HG02759 (cell line): ENCODE data around the gene LMF1.

ENCODE experiments used
- ATAC-seq: cut with Tn5 transposase; IDR thresholded peaks from one replicate; pipeline ENCODE4 v1.9.1; 2021; ENCODE audit warnings: mild to moderate bottlenecking, moderate library complexity; ENCODE audit not compliant: unreplicated experiment

LMF1 gene

GRCh38 chr16:986411-986810, 15.6 kb upstream of the LMF1 start:
- ATAC-seq, result no peak

DNA sequence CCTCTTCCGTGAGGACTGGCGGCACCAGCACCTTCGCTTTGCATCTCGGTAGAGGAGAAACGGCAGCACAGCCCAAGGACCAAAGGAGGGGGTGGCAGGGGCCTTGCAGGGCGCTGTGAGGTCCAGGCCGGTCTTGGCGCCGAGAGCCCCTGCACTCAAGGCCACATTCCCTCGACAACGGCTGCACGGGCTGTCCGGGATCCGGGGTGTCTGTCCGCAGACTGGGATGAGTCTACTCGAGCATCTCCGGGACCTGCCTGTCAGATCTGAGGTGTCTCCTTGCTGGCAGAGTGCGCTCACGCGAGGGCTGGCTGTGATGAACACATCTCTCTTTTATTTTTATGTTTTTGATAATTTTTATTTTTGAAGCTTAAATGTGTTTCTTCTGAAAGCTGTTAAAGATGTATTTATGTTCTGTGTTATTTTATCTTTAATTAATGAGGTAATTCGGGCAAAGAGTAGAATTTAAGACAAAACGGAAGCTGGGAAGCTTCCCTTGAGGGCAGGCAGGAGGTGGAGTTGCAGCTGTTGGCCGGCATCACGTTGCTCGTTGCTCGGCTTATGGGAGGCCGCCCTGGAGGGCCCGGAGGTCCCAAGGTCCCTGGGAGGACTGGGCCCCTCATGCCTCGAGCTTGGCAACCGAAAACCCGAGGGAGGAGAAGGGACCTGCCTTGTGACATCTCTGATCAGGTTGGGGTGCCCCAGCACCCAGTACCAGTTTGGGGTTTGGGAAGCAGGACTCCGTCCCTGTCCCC, 15.0 kb upstream of the LMF1 start:
- no peak for ATAC-seq

DNA sequence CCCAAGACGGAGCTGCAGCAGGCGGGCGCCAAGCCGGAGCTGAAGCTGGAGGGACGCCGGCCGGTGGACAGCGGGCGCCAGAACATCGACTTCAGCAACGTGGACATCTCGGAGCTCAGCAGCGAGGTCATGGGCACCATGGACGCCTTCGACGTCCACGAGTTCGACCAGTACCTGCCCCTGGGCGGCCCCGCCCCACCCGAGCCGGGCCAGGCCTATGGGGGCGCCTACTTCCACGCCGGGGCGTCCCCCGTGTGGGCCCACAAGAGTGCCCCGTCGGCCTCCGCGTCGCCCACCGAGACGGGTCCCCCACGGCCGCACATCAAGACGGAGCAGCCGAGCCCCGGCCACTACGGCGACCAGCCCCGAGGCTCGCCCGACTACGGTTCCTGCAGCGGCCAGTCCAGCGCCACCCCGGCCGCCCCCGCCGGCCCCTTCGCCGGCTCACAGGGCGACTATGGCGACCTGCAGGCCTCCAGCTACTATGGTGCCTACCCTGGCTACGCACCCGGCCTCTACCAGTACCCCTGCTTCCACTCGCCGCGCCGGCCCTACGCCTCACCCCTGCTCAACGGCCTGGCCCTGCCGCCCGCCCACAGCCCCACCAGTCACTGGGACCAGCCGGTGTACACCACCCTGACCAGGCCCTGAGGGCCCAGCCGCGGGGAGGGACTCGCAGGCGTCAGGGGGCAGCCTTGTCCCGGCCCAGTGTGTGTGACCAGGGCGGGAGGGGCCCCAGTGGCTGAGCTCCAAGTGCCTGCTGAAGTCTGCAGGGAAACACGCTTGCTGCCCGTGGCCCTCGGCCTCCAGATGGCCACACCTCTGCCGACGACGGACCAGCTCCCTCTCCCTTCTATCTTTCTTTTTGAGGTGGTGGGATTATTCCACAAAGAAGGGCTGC, 14.2 kb upstream of the LMF1 start:
- no peak for ATAC-seq

DNA sequence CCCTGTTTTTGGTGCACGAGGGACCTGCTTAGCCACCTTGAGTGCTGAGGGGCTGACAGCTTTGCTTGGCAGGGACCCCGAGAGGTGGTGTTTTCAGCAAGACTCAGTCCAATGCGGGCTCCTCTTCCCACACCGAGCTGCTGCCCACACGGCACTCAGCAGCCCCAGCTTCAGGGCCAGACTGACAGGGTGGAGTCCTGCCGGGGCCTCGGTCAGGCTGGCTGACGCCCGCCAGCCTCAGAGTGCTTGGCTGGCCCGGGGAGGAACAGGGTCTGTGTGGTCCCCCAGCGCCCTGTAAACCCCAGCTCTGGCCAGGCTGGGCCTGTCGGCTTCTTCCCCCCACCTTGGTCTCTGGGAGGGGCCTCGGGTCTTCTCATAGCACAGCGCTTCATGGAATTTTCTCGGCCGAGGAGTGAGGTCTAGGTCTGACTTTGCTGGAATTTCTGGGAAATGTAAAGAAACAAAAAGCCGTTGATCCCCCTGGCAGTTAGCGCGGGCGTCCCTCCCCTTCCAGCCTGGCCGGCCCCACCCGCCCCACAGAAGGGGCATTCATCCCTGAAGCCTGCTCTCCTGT, 13.4 kb upstream of the LMF1 start:
- ATAC-seq, result no peak

DNA sequence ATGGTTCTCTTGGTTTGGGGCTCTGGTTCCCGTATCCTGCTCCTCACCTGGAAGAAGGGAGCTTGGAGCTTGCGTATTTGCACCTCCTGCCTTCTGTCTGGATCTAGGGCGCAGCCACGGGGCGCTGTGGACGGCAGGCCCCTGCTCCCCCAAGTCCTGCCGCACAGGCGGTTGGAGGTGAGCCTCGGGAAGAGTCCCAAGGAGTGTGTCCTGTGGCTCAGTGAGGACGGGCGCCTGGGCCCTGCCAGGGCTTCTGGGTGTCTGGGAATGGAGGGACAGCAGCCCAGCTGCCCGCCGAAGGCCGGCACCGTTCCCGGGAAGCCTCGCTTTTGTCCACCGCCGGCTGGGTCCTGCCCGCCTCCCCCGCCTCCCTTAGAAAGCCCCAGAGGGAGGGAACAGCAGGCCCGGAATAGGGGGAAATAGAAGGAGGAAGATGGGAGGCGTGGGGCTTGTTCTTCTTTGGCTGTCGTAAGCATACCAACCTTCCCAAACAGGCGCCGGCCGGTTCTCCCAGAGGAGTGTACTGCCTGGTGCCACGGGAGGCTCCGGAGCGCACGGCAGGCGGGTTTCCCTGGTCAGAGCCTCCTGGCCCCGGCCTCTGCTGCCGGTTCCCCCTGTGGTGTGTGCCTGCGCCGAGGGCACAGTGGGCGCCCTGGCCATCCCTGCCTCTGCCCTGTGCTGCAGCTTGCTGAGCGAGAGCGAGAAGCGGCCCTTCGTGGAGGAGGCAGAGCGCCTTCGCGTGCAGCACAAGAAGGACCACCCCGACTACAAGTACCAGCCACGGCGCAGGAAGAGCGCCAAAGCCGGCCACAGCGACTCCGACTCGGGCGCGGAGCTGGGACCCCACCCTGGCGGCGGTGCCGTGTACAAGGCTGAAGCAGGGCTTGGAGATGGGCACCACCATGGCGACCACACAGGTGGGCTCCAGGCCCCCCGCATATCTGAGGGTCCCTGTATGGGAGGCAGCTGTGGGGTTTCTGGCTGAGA, 12.6 kb upstream of the LMF1 start:
- no peak for ATAC-seq

GRCh38 chr16:982145-983043, 11.6 kb upstream of the LMF1 start:
- ATAC-seq, result no peak

GRCh38 chr16:981695-982144, 10.9 kb upstream of the LMF1 start, which contains the start of gene SOX8:
Gene SOX8 (plus strand): TSS chr16:981770. CDS start chr16:981923, 153 bp downstream.
- no peak for ATAC-seq

DNA sequence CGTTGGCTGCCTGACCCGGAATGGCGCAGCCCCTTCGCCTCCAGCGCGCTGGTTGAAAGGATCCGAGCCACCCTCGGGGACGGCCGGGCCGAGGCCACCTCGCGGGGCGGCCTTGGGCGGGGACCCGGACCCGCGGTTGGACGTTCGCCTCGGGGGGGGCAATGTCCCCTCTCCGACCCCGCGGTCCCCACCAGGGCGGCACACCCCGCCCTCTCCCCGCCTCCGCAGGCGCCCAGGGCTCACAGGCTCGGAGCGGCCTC, 9.7 kb upstream of the LMF1 start:
- ATAC-seq, result no peak

DNA sequence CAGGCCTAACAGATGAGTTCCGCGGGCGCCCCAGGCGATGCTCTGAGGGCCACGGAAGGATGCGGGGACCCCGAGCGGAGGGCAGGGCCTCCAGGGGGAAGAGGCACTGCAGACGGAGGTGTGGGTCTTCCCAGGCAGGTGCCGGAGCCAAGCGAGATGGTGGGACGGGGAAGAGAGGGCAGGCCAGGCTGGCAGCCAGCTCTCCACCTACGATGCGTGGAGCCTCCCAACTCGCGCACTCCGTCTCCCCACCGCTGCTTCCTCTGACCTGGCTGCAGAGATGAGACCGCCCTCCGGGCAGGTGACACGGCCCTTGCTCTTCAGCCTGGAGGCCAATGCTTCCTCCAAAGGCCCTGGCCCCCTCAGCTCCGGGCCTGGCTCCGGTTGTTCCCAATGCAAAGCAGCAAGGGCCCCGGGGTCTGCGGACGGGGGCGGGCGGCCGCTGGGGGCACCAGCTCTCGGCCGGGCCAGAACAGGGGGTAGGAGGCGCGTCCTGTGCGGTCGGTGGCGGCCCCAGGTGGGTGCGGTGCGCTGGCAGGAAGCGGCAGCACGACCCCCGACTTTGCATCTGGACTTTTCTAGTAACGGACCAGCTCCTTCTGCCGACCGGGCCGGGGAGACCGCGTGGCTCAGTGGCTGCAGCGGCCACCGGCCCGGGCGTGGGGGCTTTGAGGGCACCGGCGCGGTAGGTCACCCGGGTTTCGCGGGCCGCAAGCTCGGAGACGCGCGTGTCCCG, 9.2 kb upstream of the LMF1 start:
- ATAC-seq, result no peak

GRCh38 chr16:979147-979546, 8.4 kb upstream of the LMF1 start:
- ATAC-seq, result no peak

DNA sequence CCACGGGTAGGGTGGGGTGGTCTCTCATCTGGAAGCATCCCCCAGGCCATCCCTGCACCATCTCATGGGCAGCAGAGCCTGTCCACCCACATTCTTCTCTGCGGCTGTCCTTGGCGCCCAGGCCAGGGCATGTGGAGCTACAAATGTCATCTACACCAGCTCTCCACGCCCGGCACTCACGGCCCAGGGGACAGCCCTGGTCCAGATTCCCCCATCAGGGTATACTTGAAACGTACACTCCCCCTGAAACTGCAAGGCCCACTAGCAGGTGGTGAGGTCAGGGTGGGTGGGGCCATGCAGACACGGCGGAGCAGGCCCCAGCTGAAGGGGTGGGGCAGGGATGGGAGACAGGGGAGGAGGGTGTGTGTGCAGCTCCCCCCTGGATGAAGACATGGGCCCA, 7.6 kb upstream of the LMF1 start:
- ATAC-seq, result no peak

GRCh38 chr16:977896-978295, 7.1 kb upstream of the LMF1 start:
- ATAC-seq, result no peak

GRCh38 chr16:977081-977701, 6.4 kb upstream of the LMF1 start:
- no peak for ATAC-seq

DNA sequence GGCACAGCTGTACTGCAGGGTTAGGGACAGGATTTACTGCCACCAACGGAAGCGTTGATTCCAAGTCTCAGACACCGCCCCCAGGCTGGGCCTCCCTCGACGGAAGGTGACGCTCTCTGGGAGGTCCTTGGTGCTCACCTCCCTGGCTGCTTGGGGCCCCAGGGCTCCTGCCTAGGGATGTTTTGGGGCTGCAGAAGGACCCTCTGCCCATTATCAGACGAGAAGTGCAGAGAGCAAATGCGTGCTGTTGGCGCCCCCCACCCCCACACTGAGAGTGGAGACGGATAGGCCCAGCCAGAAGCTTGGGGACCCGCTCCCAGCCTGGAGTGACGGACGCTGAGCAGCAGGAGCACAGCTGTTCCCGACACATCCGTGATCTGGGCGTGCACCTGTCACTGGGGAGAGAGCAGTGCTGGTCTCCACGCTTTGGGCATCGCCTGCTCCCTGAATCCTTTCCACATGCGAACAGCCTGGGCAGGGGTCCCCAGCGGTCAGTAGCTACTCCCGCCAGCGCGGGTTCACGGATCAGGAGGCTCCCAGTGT, 5.7 kb upstream of the LMF1 start:
- ATAC-seq, result no peak

DNA sequence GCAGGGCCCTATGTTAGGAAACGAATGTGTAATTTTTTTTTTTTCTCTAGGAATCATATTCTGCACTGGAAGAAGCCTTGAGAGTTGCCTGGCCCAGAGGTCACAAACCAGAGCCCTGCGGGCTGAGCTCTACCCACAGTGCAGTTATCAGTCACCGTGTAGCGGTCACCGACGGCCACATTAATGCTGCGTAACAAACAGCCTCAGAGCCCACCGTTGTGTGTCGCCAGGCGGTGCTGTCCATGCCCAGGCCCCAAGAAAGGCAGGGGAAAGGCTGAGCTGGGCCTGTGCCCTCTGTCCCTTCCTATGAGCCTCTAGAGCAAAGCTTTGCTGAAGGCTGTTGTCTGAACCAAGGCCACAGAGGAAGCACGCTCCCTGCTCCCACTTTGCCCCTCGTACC, 4.5 kb upstream of the LMF1 start:
- no peak for ATAC-seq

DNA sequence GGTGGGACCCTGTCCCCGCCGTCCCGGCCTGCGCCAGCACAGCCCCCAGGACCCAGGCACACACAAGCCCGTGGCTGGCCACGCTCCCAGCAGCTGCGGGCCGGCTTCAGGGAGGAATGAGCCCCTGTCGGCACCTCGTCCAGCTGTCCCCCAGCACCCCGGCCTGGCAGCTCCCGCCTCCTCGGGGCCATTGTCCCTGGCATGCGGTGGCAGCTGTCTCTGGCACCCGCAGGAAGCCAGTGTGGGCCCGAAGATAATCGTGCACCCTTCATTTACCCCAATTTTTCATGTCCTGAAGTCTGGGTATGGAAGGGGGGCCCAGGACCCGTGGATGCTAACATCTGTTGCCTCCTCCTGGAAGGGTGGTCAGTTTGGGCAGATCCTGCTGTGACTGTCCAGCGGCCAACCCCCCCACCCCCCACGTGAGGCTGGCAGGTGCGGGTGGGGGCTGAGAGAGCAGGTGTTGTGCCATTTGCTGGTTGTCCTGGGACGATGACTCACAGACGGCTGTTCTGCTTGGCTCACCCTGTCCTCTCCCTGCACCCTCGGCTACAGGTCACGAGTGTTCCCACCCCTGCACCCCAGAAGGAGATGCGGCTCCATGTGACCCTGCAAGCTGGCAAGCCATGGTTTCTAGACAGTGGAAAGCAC, 4.0 kb upstream of the LMF1 start:
- ATAC-seq, result no peak

DNA sequence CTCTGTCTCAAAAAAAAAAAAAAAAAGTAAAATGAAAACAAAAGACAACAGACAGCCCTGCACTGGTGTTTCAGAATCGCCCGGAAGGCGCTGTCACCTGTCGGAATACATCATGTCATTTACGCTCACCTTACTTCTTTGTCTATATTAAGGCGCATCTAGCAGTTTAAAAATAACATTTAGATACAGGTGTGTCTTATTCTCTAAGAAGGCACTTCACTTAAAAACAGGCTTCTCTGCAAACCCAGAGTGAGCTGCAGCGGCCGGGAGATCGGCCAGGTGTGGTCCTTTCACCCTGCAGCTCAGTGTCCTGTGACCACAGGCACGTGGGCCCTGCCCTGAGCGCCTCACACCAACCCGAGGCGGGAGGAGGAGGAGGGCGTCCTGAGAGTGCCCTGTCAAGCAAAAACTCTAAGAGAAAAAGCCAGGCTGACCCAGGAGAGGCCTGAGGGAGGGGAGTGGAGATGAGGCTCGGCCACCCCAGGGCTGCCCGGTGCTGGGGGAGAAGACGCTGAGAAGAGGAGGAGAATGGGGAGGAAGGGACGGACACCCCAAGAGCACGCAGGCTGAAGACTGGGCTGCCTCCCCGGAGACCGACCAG, 3.3 kb upstream of the LMF1 start:
- no peak for ATAC-seq
